OCI-LY1 (cell line): Measurements from ENCODE around the gene MTX2.

Source experiments
- EZH2 ChIP-seq: fragments of 200-600 bp; sonication (generic), shearing (Covaris generic); IDR thresholded peaks from 2 replicates; pipeline ENCODE4 v1.8.0; 2017; ENCODE audit warnings: borderline replicate concordance, mixed run types, mild to moderate bottlenecking, antibody characterized with exemption, low read length, moderate library complexity, mixed read lengths
- TF ChIP-seq, protein P1 (sequence below): fragments of 200-600 bp; sonication (generic), shearing (Covaris generic); IDR thresholded peaks from 2 replicates; pipeline ENCODE4 v1.5.1; 2017; ENCODE audit warnings: mild to moderate bottlenecking, antibody characterized with exemption, low read length, moderate library complexity, mixed read lengths

DNA sequence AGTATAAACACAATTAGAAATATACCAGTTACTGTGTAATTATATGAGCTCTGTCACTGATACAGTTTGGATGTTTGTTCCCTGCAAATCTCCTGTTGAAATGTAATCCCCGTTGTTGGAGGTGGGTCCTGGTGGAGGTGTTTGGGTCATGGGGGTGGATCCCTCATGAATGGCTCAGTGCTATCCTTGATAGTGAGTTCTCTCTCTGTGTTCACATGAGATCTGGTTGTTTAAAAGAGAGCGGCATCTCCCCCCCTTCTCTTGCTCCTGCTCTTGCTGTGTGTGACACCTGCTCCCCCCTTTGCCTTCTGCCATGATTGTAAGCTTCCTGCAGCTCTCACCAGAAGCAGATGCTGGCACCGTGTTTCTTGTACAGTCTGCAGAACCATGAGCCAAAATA, 24.1 kb downstream of the MTX2 start:
- TF ChIP-seq, protein P1, sequence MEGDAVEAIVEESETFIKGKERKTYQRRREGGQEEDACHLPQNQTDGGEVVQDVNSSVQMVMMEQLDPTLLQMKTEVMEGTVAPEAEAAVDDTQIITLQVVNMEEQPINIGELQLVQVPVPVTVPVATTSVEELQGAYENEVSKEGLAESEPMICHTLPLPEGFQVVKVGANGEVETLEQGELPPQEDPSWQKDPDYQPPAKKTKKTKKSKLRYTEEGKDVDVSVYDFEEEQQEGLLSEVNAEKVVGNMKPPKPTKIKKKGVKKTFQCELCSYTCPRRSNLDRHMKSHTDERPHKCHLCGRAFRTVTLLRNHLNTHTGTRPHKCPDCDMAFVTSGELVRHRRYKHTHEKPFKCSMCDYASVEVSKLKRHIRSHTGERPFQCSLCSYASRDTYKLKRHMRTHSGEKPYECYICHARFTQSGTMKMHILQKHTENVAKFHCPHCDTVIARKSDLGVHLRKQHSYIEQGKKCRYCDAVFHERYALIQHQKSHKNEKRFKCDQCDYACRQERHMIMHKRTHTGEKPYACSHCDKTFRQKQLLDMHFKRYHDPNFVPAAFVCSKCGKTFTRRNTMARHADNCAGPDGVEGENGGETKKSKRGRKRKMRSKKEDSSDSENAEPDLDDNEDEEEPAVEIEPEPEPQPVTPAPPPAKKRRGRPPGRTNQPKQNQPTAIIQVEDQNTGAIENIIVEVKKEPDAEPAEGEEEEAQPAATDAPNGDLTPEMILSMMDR = no peak
- TF ChIP-seq EZH2 = no peak
